Ovary (tissue), 3 donors: ENCODE results near the gene KDM6A.

ENCODE experiments used
- CTCF ChIP-seq, 3 donors: fragments of 450-650 bp in 2 of 3; fragments of 200-600 bp in 1 of 3; IDR thresholded peaks; one replicate each; pipeline versions ENCODE4 v1.5.1 to v1.8.0; 2016 to 2022; ENCODE audit warnings: antibody characterized with exemption in 3 of 3, mild to moderate bottlenecking in 1 of 3
- EP300 ChIP-seq: sonication (generic); formaldehyde crosslinking; IDR thresholded peaks from one replicate; pipeline ENCODE4 v1.6.1; 2017; ENCODE audit warnings: antibody characterized with exemption
- POLR2A ChIP-seq: fragments of 450-650 bp; IDR thresholded peaks from one replicate; pipeline ENCODE4 v1.6.1; 2017; ENCODE audit warnings: antibody characterized with exemption, mild to moderate bottlenecking, moderate library complexity
- donor health status: DM: no; HTN: no; CAD: no.

- TF ChIP-seq CTCF (IDR thresholded peaks at IDR 0.05) (no peak), POLR2A (no peak), EP300 (no peak)
These were observed 71.9 kb downstream of the KDM6A start for GRCh38 chrX:44944894-44945293.
